H9 (cell line): ENCODE data around the gene TMEM236. TPM values are rescaled to one million over a fixed set of nuclear protein-coding genes. Genes with fewer than 3 reads are reported as not detected.

Experiments used
- DNase-seq: peaks from one replicate; pipeline ENCODE4 v3.0.0-alpha.2; 2017
- H2AFZ ChIP-seq: one replicate; pipeline ENCODE4 v1.6.1; 2013; ENCODE audit warnings: mild to moderate bottlenecking, low read length, control low read depth, moderate library complexity
- H2AK5ac ChIP-seq: 2 replicates; pipeline ENCODE4 v1.6.1; 2013; ENCODE audit warnings: low read length, control low read depth, mixed read lengths; ENCODE audit not compliant: insufficient read length
- H2BK120ac ChIP-seq: one replicate; pipeline ENCODE4 v1.6.1; 2013; ENCODE audit warnings: low read depth, mild to moderate bottlenecking, low read length, control low read depth, inconsistent platforms; ENCODE audit not compliant: poor library complexity, severe bottlenecking
- H2BK12ac ChIP-seq: 2 replicates; pipeline ENCODE4 v1.6.1; 2013; ENCODE audit warnings: low read length, control low read depth, mixed read lengths, low read depth; ENCODE audit not compliant: insufficient read length
- H2BK15ac ChIP-seq: 2 replicates; pipeline ENCODE4 v1.6.1; 2013; ENCODE audit warnings: low read depth, low read length, control low read depth
- H2BK20ac ChIP-seq: one replicate; pipeline ENCODE4 v1.6.1; 2013; ENCODE audit warnings: low read depth, mild to moderate bottlenecking, low read length, control low read depth, inconsistent platforms; ENCODE audit not compliant: poor library complexity, severe bottlenecking
- H2BK5ac ChIP-seq: 2 replicates; pipeline ENCODE4 v1.6.1; 2013; ENCODE audit warnings: low read length, control low read depth, mixed read lengths; ENCODE audit not compliant: insufficient read length
- H3K14ac ChIP-seq: 2 replicates; pipeline ENCODE4 v1.6.1; 2013; ENCODE audit warnings: low read length, control low read depth; ENCODE audit not compliant: insufficient read depth
- H3K18ac ChIP-seq: 2 replicates; pipeline ENCODE4 v1.6.1; 2013; ENCODE audit warnings: low read depth, mild to moderate bottlenecking, mixed read lengths, low read length, control low read depth; ENCODE audit not compliant: insufficient read length
- H3K23ac ChIP-seq: 2 replicates; pipeline ENCODE4 v1.6.1; 2013; ENCODE audit warnings: low read length, control low read depth, mixed read lengths, low read depth; ENCODE audit not compliant: insufficient read length
- H3K23me2 ChIP-seq: 2 replicates; pipeline ENCODE4 v1.6.1; 2013; ENCODE audit warnings: low read depth, mild to moderate bottlenecking, mixed read lengths, low read length, control low read depth; ENCODE audit not compliant: insufficient read length, poor library complexity, severe bottlenecking
- H3K27ac ChIP-seq: 2 replicates; pipeline ENCODE4 v1.5.1; 2013; ENCODE audit warnings: low read length, control low read depth, mixed read lengths, low read depth; ENCODE audit not compliant: insufficient read length
- H3K27me3 ChIP-seq: 2 replicates; pipeline ENCODE4 v1.6.1; 2013; ENCODE audit warnings: low read length, control low read depth, inconsistent platforms; ENCODE audit not compliant: insufficient read depth
- H3K4ac ChIP-seq: 2 replicates; pipeline ENCODE4 v1.6.1; 2013; ENCODE audit warnings: low read depth, mild to moderate bottlenecking, control low read depth, inconsistent platforms, low read length, moderate library complexity
- H3K4me1 ChIP-seq: 2 replicates; pipeline ENCODE4 v1.6.1; 2013; ENCODE audit warnings: low read length, control low read depth, inconsistent platforms; ENCODE audit not compliant: insufficient read depth
- H3K4me2 ChIP-seq: 2 replicates; pipeline ENCODE4 v1.6.1; 2013; ENCODE audit warnings: low read length, control low read depth, mixed read lengths; ENCODE audit not compliant: insufficient read length, insufficient read depth
- H3K56ac ChIP-seq: 2 replicates; pipeline ENCODE4 v1.6.1; 2013; ENCODE audit warnings: low read depth, mild to moderate bottlenecking, mixed read lengths, low read length, control low read depth; ENCODE audit not compliant: insufficient read length
- H3K79me1 ChIP-seq: 2 replicates; pipeline ENCODE4 v1.6.1; 2013; ENCODE audit warnings: low read depth, mild to moderate bottlenecking, moderate library complexity, low read length, control low read depth, inconsistent platforms; ENCODE audit not compliant: insufficient read depth, poor library complexity, severe bottlenecking
- H3K79me2 ChIP-seq: 2 replicates; pipeline ENCODE4 v1.6.1; 2013; ENCODE audit warnings: low read length, control low read depth, inconsistent platforms; ENCODE audit not compliant: insufficient read depth
- H3K9ac ChIP-seq: 2 replicates; pipeline ENCODE4 v1.6.1; 2013; ENCODE audit warnings: low read length, control low read depth, mixed read lengths; ENCODE audit not compliant: insufficient read length; ENCODE audit errors: extremely low read depth
- H3K9me3 ChIP-seq: one replicate; pipeline ENCODE4 v1.6.1; 2013; ENCODE audit warnings: low read depth, low read length, inconsistent platforms; ENCODE audit not compliant: control insufficient read depth
- H3T11ph ChIP-seq: one replicate; pipeline ENCODE4 v1.6.1; 2013; ENCODE audit warnings: mild to moderate bottlenecking, low read length, control low read depth, inconsistent platforms
- H4K20me1 ChIP-seq: one replicate; pipeline ENCODE4 v1.6.1; 2013; ENCODE audit not compliant: control insufficient read depth, insufficient read length, insufficient read depth
- H4K5ac ChIP-seq: 2 replicates; pipeline ENCODE4 v1.6.1; 2013; ENCODE audit warnings: low read depth, mild to moderate bottlenecking, mixed read lengths, low read length, control low read depth; ENCODE audit not compliant: insufficient read length
- H4K8ac ChIP-seq: replicated peaks from 2 replicates; pipeline ENCODE4 v1.6.1; 2013; ENCODE audit warnings: low read length, control low read depth, mixed read lengths, low read depth; ENCODE audit not compliant: insufficient read length
- H4K91ac ChIP-seq: 2 replicates; pipeline ENCODE4 v1.6.1; 2013; ENCODE audit warnings: low read depth, mild to moderate bottlenecking, moderate library complexity, mixed read lengths, low read length, control low read depth; ENCODE audit not compliant: insufficient read length
- H3K27ac Mint-ChIP-seq, 3 experiments: 2 replicates in 2 of 3; 3 replicates in 1 of 3; pipeline ENCODE4 v1.8.0; 2020 to 2021; ENCODE audit warnings: mixed read lengths in 3 of 3, mild to moderate bottlenecking in 1 of 3, moderate library complexity in 1 of 3
- H3K27me3 Mint-ChIP-seq: 2 replicates; pipeline ENCODE4 v1.8.0; 2021; ENCODE audit warnings: low read depth, mild to moderate bottlenecking, moderate library complexity, mixed read lengths
- H3K36me3 Mint-ChIP-seq, 3 experiments: 2 replicates in 2 of 3; 3 replicates in 1 of 3; pipeline ENCODE4 v1.8.0; 2020 to 2021; ENCODE audit warnings: low read depth in 3 of 3, mixed read lengths in 3 of 3; ENCODE audit not compliant: insufficient read depth in 1 of 3
- H3K4me1 Mint-ChIP-seq, 2 experiments: 2 replicates each; pipeline ENCODE4 v1.8.0; 2020; ENCODE audit warnings: mixed read lengths in 2 of 2
- H3K4me3 Mint-ChIP-seq, 2 experiments: 2 replicates in 1 of 2; 3 replicates in 1 of 2; pipeline ENCODE4 v1.8.0; 2020 to 2021; ENCODE audit warnings: mild to moderate bottlenecking in 2 of 2, mixed read lengths in 2 of 2, moderate library complexity in 1 of 2
- H3K9me3 Mint-ChIP-seq, 2 experiments: 2 replicates in 1 of 2; 3 replicates in 1 of 2; pipeline ENCODE4 v1.8.0; 2020; ENCODE audit warnings: mild to moderate bottlenecking in 2 of 2, mixed read lengths in 2 of 2, moderate library complexity in 1 of 2
- CTCF ChIP-seq: fragments of 200-600 bp; sonication (generic); conservative IDR thresholded peaks from 3 replicates; pipeline ENCODE4 v1.8.0; 2021; ENCODE audit warnings: antibody characterized with exemption, mild to moderate bottlenecking
- WGBS: extraction: QIAGEN DNeasy Blood & Tissue Kit; methylation state at CpG from one replicate; pipeline ENCODE4 v1.1.7; 2013; ENCODE audit warnings: missing lambda C conversion rate, low lambda C conversion rate, mixed read lengths; ENCODE audit not compliant: insufficient read length; ENCODE audit errors: extremely low coverage; 5-methylcytosine and 5-hydroxymethylcytosine counted together
- total RNA-seq: library from RNA; stranded (reverse); gene quantifications from 2 replicates; pipeline ENCODE4 v1.2.1, GENCODE V29; 2021

The TMEM236 gene
- total RNA-seq, 1 experiment from 2014 or later, result not detected

GRCh38 chr10:17795813-17796594 lies 44.0 kb downstream of the TMEM236 start:
- Histone ChIP-seq H2AK5ac (no peak overlapping the region), H2BK20ac (no peak overlapping the region), H2BK15ac (no peak overlapping the region), H3K23me2 (no peaks in the 10 kb centered on the region), H2BK5ac (no peak overlapping the region), H2BK120ac (no peak overlapping the region), H4K5ac (no peak overlapping the region), H3K4me1 (no peaks in the 10 kb centered on the region), H3K27ac (no peak overlapping the region), H4K20me1 (no peaks in the 10 kb centered on the region), H4K91ac (no peak overlapping the region), H3K56ac (no peak overlapping the region), H3K9me3 (no peaks in the 10 kb centered on the region), H2BK12ac (no peak overlapping the region), H3K18ac (no peak overlapping the region), H2AFZ (no peak overlapping the region), H3T11ph (no peak overlapping the region), H3K4ac (no peak overlapping the region), H3K79me1 (no peaks in the 10 kb centered on the region), H3K27me3 (no peaks in the 10 kb centered on the region), H3K9ac (no peak overlapping the region), H4K8ac (no peak overlapping the region), H3K4me2 (no peak overlapping the region), H3K14ac (no peak overlapping the region), H3K23ac (no peak overlapping the region), H3K79me2 (no peaks in the 10 kb centered on the region)
- WGBS, result no CpG with 5 or more reads among the region's 17 CpGs
- DNase-seq, result no peak
- peaks cover 4 to 8% of the 10 kb centered on the region in 2 experiments; a peak in 3 of 5 replicates for H3K9me3 Mint-ChIP-seq
- TF ChIP-seq CTCF, result no peak
- H3K4me1 Mint-ChIP-seq, result no peaks in the 10 kb centered on the region
- no peaks in the 10 kb centered on the region for H3K27me3 Mint-ChIP-seq
- H3K27ac Mint-ChIP-seq, result no peak overlapping the region
- H3K4me3 Mint-ChIP-seq, result no peak overlapping the region
- H3K36me3 Mint-ChIP-seq, result peaks cover 0 to 10% (median 4%) of the 10 kb centered on the region in 3 experiments; a peak in 2 of 7 replicates
